ENCODE data around the gene PACSIN2.
"Not testable (repeated sequence)": the region's sequence is repeated elsewhere in the genome, so short reads cannot be mapped to it uniquely, and the experiment has no call there.

Gene PACSIN2

GRCh38 chr22:42943981-42944380 lies 71.0 kb downstream of the PACSIN2 start:
- Histone ChIP-seq H3K4me1 (peaks cover 45 to 77% (median 52%) of the 10 kb centered on the region in 10 experiments), H3K4me3 (no peak overlapping the region), H3K27me3 (no peaks in the 10 kb centered on the region), H3K9ac (no peak overlapping the region), H3K9me3 (replicated peaks in 1 of 11) (no peaks in the 10 kb centered on the region), H3K36me3 (peaks cover 9 to 59% (median 32%) of the 10 kb centered on the region in 11 experiments; a peak in 19 of 22 replicates), H3K4me2 (peak overlapping the region in 1 of 11 experiments; percentile 82; a peak in 3 of 22 replicates), H4K20me1 (peaks cover 64 to 97% (median 84%) of the 10 kb centered on the region in 11 experiments), H3K27ac (no peak overlapping the region)
- TF ChIP-seq Cebpa-rat (IDR thresholded peaks at IDR 0.05): no peak

DNA sequence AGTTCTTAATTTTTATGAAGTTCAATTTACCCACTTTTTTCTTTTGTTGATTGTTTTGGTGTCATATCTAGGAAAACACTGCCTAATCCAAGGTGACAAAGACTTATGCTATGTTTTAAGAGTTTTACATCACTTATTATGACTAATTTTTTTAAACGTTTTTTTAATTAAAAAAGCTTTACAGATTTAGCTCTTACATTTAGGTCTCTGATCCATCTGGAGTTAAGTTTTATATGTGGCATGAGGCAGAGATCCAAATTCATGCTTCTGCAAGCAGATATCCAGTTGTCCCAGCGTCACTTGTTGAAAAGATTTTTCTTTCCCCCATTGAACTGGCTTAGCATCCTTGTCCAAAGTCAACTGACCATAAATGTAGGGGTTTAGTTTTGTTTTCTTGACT lies 72.6 kb downstream of the PACSIN2 start:
- no peak overlapping the region for H3K27ac ChIP-seq
- no peak for TF ChIP-seq Cebpa-rat (IDR thresholded peaks at IDR 0.05)
- H3K4me3 ChIP-seq: no peak overlapping the region
- no peaks in the 10 kb centered on the region for H3K27me3 ChIP-seq
- H3K36me3 ChIP-seq: peaks cover 13 to 49% (median 29%) of the 10 kb centered on the region in 11 experiments; a peak in 19 of 22 replicates
- no peak overlapping the region for H3K9ac ChIP-seq
- H3K4me2 ChIP-seq: no peak overlapping the region
- H4K20me1 ChIP-seq: peaks cover 61 to 97% (median 80%) of the 10 kb centered on the region in 11 experiments
- peaks cover 48 to 77% (median 57%) of the 10 kb centered on the region in 10 experiments for H3K4me1 ChIP-seq
- no peaks in the 10 kb centered on the region for H3K9me3 ChIP-seq (replicated peaks in 1 of 11)

DNA sequence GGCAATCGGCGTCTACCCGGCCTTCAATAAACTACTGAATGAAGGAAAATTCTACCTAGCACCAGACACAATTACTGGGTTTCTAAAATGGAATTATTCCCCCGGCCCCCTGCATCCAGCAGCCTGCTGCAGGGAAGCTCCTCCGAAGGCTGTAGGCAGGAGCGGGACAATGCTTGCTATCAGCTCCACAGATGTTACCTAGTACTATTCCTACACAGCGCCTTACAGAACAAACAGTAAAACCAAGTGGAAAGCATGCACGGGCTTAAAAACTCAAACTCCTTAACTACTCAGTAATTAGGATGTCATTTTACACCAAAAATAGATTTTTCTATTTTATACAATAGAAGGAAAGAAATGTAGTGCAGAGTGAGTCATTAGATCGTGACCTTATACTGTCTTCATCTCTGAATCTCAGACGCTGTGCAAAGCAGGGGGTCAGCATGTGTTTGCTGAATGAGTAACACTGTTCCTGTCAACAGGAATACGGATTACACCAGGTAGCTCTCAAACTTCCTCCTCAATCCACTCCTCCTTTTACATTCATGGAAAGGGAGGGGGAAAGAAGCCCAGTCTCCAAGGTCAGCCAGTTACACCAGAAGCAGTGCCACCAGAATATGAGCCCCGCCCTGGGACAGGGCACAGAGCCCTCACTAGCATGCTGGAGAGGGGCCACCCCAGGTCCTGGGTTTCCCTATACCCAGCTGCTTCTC lies 74.9 kb downstream of the PACSIN2 start:
- H3K27ac ChIP-seq: peak overlapping the region in 8 of 11 experiments; percentile 3 to 99 (median 25); a peak in 3 of 22 replicates
- H3K36me3 ChIP-seq: peaks cover 5 to 30% (median 15%) of the 10 kb centered on the region in 11 experiments; a peak in 17 of 22 replicates
- H3K4me1 ChIP-seq: peaks cover 53 to 77% (median 57%) of the 10 kb centered on the region in 10 experiments
- no peak overlapping the region for H3K4me3 ChIP-seq
- peak overlapping the region in 3 of 11 experiments; percentile 11 to 42 (median 18); a peak in 2 of 22 replicates for H3K9ac ChIP-seq
- TF ChIP-seq Cebpa-rat (IDR thresholded peaks at IDR 0.05): no peak
- H3K9me3 ChIP-seq (replicated peaks in 1 of 11): no peaks in the 10 kb centered on the region
- no peaks in the 10 kb centered on the region for H3K27me3 ChIP-seq
- H4K20me1 ChIP-seq: peaks cover 41 to 95% (median 65%) of the 10 kb centered on the region in 11 experiments
- H3K4me2 ChIP-seq: peak overlapping the region; percentile 20 to 100 (median 56); a peak in 21 of 22 replicates

GRCh38 chr22:42939451-42939881 lies 75.5 kb downstream of the PACSIN2 start:
- Histone ChIP-seq H3K9me3 (replicated peaks in 1 of 11) (no peaks in the 10 kb centered on the region), H3K4me1 (peaks cover 59 to 77% (median 63%) of the 10 kb centered on the region in 10 experiments), H3K36me3 (peaks cover 3 to 30% (median 13%) of the 10 kb centered on the region in 11 experiments; a peak in 17 of 22 replicates), H3K4me2 (peak overlapping the region; percentile 20 to 100 (median 56)), H3K27me3 (no peaks in the 10 kb centered on the region), H4K20me1 (peaks cover 40 to 95% (median 59%) of the 10 kb centered on the region in 11 experiments; a peak in 20 of 22 replicates), H3K9ac (peak overlapping the region in 2 of 11 experiments; percentile 11; a peak in 1 of 22 replicates), H3K27ac (peak overlapping the region in 6 of 11 experiments; percentile 5 to 99 (median 14); a peak in 4 of 22 replicates), H3K4me3 (no peak overlapping the region)
- TF ChIP-seq Cebpa-rat (IDR thresholded peaks at IDR 0.05): no peak

- peaks cover 64 to 77% (median 68%) of the 10 kb centered on the region in 10 experiments for H3K4me1 ChIP-seq
- peak overlapping the region in 6 of 11 experiments; percentile 47 to 100 (median 98); a peak in 10 of 22 replicates for H3K4me2 ChIP-seq
- H3K27ac ChIP-seq: peak overlapping the region in 4 of 11 experiments; percentile 5 to 99 (median 82); a peak in 2 of 22 replicates
Observed at GRCh38 chr22:42938976-42939375, 76.0 kb downstream of the PACSIN2 start.

DNA sequence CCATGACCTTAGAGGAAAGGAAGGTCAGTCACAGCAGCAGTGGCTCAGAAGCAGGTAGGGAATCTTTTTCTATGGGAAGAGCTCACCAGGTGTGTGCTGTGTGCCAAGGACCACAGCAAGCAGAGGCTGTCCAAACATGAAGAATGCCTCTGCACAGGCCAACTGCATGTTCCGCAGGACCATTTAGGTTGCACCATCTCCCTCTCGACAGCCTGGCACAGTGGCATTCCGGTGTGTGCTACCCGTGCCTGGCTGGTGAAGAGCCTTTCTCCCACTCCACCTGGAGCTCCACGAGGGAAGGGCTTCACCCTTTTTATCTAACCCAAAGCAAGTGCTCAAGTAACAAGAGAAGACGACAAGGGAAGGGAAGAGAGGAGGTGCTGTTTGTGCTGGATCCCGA lies 76.5 kb downstream of the PACSIN2 start:
- TF ChIP-seq Cebpa-rat (IDR thresholded peaks at IDR 0.05): no peak
- Histone ChIP-seq H3K27ac (peak overlapping the region in 8 of 11 experiments; percentile 34 to 99 (median 81); a peak in 10 of 22 replicates), H4K20me1 (peaks cover 33 to 95% (median 49%) of the 10 kb centered on the region in 11 experiments; a peak in 20 of 22 replicates), H3K4me2 (peak overlapping the region in 10 of 11 experiments; percentile 66 to 100 (median 96); a peak in 19 of 22 replicates), H3K36me3 (peaks cover 3 to 20% (median 6%) of the 10 kb centered on the region in 11 experiments; a peak in 14 of 22 replicates), H3K9me3 (replicated peaks in 1 of 11) (no peaks in the 10 kb centered on the region), H3K4me1 (peaks cover 69 to 79% (median 73%) of the 10 kb centered on the region in 10 experiments), H3K4me3 (no peak overlapping the region), H3K9ac (no peak overlapping the region; a peak in 1 of 22 replicates), H3K27me3 (no peaks in the 10 kb centered on the region)

More at GRCh38 chr22:42938976-42939375, 76.0 kb downstream of the PACSIN2 start:
- H3K27me3 ChIP-seq: no peaks in the 10 kb centered on the region
- TF ChIP-seq Cebpa-rat (IDR thresholded peaks at IDR 0.05): no peak
- peaks cover 35 to 95% (median 54%) of the 10 kb centered on the region in 11 experiments; a peak in 20 of 22 replicates for H4K20me1 ChIP-seq
- H3K9me3 ChIP-seq (replicated peaks in 1 of 11): no peaks in the 10 kb centered on the region
- H3K4me3 ChIP-seq: no peak overlapping the region
- H3K9ac ChIP-seq: no peak overlapping the region
- peaks cover 3 to 25% (median 12%) of the 10 kb centered on the region in 11 experiments; a peak in 16 of 22 replicates for H3K36me3 ChIP-seq

DNA sequence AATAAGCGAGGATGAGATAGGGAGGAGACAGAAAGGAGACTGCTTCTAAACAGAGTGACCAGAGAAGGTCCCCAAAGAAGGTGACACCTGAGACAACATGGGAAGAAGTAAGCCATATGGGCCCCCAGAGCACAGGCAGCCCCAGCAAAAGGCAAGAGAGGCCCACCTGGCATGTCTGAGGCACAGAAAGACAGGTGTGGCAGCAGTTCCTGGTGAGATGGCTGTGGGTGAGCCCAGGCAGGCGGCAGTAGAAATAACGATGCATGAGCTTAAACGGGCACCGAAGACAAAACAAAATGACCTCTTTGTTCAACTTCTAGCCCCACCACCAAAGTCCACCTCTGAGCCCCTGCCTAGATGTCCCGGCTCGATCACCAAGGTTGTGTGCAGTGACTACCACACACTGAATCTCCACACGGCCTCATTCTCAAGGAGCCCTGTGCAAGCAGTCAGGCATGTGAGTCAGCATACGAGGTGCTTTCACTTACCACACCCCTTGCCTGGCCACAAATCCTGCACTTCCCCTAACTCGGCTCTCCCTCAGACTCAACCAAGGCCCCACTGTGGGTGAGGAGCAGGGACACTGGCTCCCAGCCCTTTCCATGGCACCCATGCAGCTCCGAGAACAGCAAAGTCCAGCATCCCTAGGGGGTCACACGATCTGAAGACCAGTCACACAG lies 77.6 kb downstream of the PACSIN2 start:
- H3K9ac ChIP-seq: peak overlapping the region; percentile 16 to 59 (median 54); a peak in 18 of 22 replicates
- H3K27me3 ChIP-seq: no peaks in the 10 kb centered on the region
- peaks cover 0 to 10% (median 3%) of the 10 kb centered on the region in 11 experiments; a peak in 4 of 22 replicates for H3K36me3 ChIP-seq
- peaks cover 81 to 91% (median 84%) of the 10 kb centered on the region in 10 experiments for H3K4me1 ChIP-seq
- no peaks in the 10 kb centered on the region for H3K9me3 ChIP-seq (replicated peaks in 1 of 11)
- peaks cover 33 to 96% (median 47%) of the 10 kb centered on the region in 11 experiments; a peak in 20 of 22 replicates for H4K20me1 ChIP-seq
- H3K4me3 ChIP-seq: peak overlapping the region in 2 of 10 experiments; percentile 23 to 34; a peak in 2 of 20 replicates
- peak overlapping the region; percentile 66 to 100 (median 95) for H3K4me2 ChIP-seq
- no peak for TF ChIP-seq Cebpa-rat (IDR thresholded peaks at IDR 0.05)
- H3K27ac ChIP-seq: peak overlapping the region in 10 of 11 experiments; percentile 55 to 99 (median 68); a peak in 21 of 22 replicates

GRCh38 chr22:42936680-42937079 lies 78.3 kb downstream of the PACSIN2 start:
- H3K4me3 ChIP-seq; H3K27me3 ChIP-seq; H3K36me3 ChIP-seq; H3K9me3 ChIP-seq (replicated peaks in 1 of 11): not testable (repeated sequence)
- Histone ChIP-seq H3K4me1 (peaks cover 87 to 97% (median 91%) of the 10 kb centered on the region in 10 experiments), H3K27ac (peak overlapping the region in 10 of 11 experiments; percentile 25 to 99 (median 68); a peak in 18 of 22 replicates), H3K9ac (peak overlapping the region in 8 of 11 experiments; percentile 32 to 59 (median 54); a peak in 6 of 22 replicates), H4K20me1 (peaks cover 33 to 98% (median 47%) of the 10 kb centered on the region in 11 experiments; a peak in 20 of 22 replicates), H3K4me2 (peak overlapping the region in 10 of 11 experiments; percentile 72 to 100 (median 96); a peak in 19 of 22 replicates)
